GM12872 (cell line): ENCODE measurements around the gene HLCS.

Source experiments
- TF ChIP-seq, protein P1 (sequence below): IDR thresholded peaks from 3 replicates; pipeline ENCODE4 v1.5.1; 2011; ENCODE audit warnings: low read depth, mild to moderate bottlenecking, low read length, moderate library complexity; ENCODE audit not compliant: insufficient read depth

HLCS gene

DNA sequence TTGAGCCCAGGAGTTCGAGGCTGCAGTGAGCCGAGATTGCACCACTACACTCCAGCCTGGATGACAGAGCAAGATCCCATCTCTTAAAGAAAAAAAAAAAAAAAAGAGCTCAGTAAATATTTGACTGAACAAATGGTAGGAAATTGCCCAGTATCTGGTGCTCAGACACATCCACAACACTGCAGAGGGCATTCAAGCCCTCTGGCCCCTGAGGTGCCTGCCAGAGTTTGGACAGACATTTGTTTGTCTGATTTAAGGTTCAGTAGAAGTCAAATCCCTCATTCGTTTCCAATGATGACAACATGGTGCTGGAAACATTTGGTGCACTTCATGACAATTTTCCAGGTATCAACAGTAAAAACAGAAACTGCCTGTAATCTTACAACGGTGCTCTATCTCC is 86.6 kb downstream of the HLCS start:
- TF ChIP-seq, protein P1, sequence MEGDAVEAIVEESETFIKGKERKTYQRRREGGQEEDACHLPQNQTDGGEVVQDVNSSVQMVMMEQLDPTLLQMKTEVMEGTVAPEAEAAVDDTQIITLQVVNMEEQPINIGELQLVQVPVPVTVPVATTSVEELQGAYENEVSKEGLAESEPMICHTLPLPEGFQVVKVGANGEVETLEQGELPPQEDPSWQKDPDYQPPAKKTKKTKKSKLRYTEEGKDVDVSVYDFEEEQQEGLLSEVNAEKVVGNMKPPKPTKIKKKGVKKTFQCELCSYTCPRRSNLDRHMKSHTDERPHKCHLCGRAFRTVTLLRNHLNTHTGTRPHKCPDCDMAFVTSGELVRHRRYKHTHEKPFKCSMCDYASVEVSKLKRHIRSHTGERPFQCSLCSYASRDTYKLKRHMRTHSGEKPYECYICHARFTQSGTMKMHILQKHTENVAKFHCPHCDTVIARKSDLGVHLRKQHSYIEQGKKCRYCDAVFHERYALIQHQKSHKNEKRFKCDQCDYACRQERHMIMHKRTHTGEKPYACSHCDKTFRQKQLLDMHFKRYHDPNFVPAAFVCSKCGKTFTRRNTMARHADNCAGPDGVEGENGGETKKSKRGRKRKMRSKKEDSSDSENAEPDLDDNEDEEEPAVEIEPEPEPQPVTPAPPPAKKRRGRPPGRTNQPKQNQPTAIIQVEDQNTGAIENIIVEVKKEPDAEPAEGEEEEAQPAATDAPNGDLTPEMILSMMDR, result no peak

DNA sequence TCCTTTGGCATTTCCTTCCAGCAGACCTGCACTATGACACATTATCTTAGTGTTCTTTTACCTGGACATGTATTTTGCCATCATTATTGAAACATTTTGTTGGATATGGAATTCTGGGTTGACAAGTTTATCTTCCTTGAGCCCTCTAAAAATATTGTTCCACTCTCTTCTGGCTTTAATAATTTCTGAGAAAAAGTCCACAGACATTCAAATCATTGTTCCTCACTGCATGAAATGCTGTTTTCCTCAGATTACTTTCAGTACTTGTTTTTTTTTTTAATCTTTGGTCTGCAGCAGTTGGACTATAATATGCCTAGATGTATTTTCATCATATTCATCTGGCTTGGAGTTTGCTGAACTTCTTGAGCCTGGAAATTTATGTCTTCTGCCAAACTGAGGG is 88.7 kb downstream of the HLCS start:
- TF ChIP-seq, protein P1, result no peak

DNA sequence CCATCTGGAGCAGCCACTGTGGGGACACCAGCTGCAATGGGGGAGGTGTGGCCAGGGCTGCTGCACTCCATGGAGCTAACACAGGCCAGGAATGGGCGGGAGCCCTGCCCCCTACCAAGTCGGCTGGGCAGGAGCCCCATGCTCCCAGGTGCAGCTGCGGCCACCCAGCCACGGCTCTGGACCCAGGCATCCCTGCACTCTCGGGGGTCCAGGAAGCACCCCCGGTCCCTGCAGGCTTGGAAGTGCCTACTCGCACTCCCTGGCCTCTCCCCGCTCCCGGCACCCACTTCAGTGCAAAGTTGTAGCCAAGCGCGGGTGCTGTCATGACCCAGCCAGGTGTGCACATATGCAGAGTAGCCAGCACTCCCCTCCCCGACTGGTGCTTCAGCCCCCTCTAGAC is 91.8 kb downstream of the HLCS start:
- TF ChIP-seq, protein P1, result no peak

DNA sequence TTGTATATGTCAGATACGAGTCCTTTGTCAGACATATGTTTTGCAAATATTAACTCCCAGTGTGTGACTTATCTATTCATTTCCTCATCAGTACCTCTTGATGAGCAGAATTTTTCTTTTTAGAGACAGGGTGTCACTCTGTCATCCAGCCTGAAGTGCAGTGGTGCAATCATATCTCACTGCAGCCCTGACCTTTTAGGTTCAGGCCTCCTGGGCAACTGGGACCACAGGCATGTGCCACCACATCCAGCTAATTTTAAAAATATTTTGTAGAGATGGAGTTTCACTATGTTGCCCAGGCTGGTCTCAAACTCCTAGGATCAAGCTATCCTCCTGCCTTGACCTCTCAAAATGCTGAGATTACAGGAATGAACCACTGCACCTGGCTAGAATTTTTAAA is 93.0 kb downstream of the HLCS start:
- TF ChIP-seq, protein P1, result no peak

DNA sequence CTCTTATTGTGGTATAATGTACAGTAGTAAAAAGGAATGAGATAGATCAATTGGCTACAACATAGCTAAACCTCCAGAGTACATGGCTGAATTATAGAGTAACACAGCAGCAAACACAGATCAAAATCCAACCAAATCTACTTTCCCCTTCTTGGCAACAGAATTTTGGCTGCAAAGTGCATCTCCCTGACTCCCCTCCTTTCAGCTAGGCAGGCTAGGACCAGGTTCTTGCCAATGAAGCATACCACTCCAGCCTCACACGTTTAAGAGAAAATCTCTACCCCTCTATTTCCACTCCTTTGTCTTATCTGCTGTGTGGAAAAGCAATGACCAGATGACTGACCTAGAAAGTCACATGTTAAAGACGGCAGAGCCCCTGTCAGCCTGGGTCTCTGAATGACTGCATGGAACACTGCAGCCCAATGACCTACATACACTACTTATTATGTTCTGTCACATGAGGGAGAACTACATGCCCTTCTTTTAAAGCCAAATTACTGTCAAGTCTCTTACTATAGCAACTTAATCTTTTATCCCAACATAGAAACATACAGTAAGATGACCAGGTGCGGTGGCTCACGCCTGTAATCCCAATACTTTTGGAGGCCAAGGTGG is 99.1 kb downstream of the HLCS start:
- TF ChIP-seq, protein P1, result no peak

DNA sequence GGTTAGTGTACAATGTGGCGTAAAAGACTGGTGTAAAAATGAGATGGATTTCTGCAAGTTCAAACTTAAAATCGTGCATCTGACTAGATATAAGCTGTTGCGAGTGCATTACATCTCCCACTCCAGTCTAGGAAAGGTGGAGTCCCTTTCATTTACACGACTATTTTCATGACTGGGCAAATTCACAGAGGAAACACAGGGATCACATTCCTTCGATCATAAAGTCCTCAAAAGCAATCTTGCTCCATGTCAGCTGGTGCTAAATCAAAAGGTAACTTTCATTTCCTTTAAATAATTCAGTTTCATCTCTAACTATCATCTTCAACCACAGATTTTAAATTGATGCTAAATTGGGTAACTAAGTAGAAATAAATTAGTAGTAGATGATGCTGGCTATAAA is 100.0 kb downstream of the HLCS start:
- TF ChIP-seq, protein P1, result no peak

DNA sequence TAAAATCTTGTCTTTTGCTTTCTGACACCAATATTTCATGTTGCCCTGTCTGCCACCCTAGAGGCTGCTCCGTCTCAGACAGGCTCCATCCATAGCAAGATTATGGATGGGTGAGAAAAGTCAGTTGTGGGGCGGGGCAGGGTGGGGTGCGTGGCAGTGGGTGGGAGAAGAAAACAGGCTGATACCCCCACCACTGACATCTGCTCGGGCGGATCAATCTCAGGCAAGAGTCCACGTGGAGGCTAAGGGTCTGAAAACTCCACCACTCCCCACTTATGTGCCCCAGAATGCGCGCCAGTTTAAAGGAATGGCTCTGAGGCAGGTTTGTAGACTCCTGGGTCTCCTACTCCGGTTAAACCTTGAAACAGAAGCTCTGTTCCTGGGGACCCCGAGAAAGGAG is 101.5 kb downstream of the HLCS start:
- TF ChIP-seq, protein P1, result no peak
